ENCODE results near the gene ANGPTL1. TPM values are rescaled to one million over a fixed set of nuclear protein-coding genes. Genes with fewer than 3 reads are reported as not detected.
"Not testable (repeated sequence)": the region's sequence is repeated elsewhere in the genome, so short reads cannot be mapped to it uniquely, and the experiment has no call there.

The ANGPTL1 gene
- total RNA-seq, 1 experiment from 2014 or later = not detected

- DNase-seq (ENCODE audit: low read depth) = no peak
- in situ Hi-C loops (cut with HindIII; ENCODE audit: low pct_unique_long_range_greater_than_20kb, low sequenced_read_pairs) = no loop called here
These were observed 859 bp upstream of the ANGPTL1 start for GRCh38 chr1:178871551-178872320.

- in situ Hi-C loops (cut with HindIII; ENCODE audit: low pct_unique_long_range_greater_than_20kb, low sequenced_read_pairs) = no loop called here
- DNase-seq (ENCODE audit: low read depth) = no peak
These were observed 656 bp downstream of the ANGPTL1 start for GRCh38 chr1:178870221-178870620.

DNA sequence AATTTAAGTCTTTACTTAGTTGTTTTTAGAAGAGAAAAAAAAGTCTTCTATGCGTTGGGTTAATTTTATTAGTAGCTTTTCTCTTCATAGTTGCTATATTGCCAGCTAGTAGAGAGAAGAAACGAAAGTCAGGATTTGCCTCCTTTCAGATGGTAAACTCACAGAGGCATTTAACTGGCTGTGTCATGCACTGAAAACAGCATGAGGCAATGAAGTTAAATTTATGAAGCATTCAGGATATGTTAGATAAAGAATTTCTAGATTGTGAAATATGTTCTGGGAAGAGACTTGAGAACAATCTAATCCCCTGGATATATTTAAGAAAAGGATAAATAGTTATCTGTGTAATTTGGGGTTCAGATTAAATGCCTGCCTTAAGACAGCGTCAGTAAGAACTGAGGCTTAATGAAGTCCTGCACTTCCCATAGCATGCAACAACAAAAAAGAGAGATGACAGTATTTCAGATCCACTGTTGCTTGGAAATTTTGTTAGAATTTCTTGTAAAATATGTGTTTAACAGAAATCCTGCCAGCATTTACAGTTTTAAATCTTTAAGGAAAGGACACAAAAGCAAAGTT, 1.7 kb downstream of the ANGPTL1 start:
- DNase-seq (ENCODE audit: low read depth) = no peak

GRCh38 chr1:178868706-178869105, 2.2 kb downstream of the ANGPTL1 start:
- in situ Hi-C loops (cut with HindIII; ENCODE audit: low pct_unique_long_range_greater_than_20kb, low sequenced_read_pairs) = no loop called here
- DNase-seq (ENCODE audit: low read depth) = no peak

More for the DNA sequence above, 1.7 kb downstream of the ANGPTL1 start:
- in situ Hi-C loops (cut with HindIII; ENCODE audit: low pct_unique_long_range_greater_than_20kb, low sequenced_read_pairs) = no loop called here

- in situ Hi-C loops (cut with HindIII; ENCODE audit: low pct_unique_long_range_greater_than_20kb, low sequenced_read_pairs) = no loop called here
These were observed 3.2 kb downstream of the ANGPTL1 start for GRCh38 chr1:178867670-178868069.

GRCh38 chr1:178864326-178864725, 6.6 kb downstream of the ANGPTL1 start:
- no peak for DNase-seq (ENCODE audit: low read depth)
- in situ Hi-C loops (cut with HindIII; ENCODE audit: low pct_unique_long_range_greater_than_20kb, low sequenced_read_pairs) = no loop called here

More at GRCh38 chr1:178867670-178868069, 3.2 kb downstream of the ANGPTL1 start:
- no peak for DNase-seq (ENCODE audit: low read depth)

- DNase-seq (ENCODE audit: low read depth) = no peak
- in situ Hi-C loops (cut with HindIII; ENCODE audit: low pct_unique_long_range_greater_than_20kb, low sequenced_read_pairs) = no loop called here
These were observed 8.0 kb downstream of the ANGPTL1 start for GRCh38 chr1:178862864-178863263.

- in situ Hi-C loops (cut with HindIII; ENCODE audit: low pct_unique_long_range_greater_than_20kb, low sequenced_read_pairs) = no loop called here
- no peak for DNase-seq (ENCODE audit: low read depth)
These were observed 8.5 kb downstream of the ANGPTL1 start for GRCh38 chr1:178862416-178862815.

- DNase-seq (ENCODE audit: low read depth) = no peak
- in situ Hi-C loops (cut with HindIII; ENCODE audit: low pct_unique_long_range_greater_than_20kb, low sequenced_read_pairs) = no loop called here
These were observed 13.8 kb downstream of the ANGPTL1 start for GRCh38 chr1:178857126-178857525.

DNA sequence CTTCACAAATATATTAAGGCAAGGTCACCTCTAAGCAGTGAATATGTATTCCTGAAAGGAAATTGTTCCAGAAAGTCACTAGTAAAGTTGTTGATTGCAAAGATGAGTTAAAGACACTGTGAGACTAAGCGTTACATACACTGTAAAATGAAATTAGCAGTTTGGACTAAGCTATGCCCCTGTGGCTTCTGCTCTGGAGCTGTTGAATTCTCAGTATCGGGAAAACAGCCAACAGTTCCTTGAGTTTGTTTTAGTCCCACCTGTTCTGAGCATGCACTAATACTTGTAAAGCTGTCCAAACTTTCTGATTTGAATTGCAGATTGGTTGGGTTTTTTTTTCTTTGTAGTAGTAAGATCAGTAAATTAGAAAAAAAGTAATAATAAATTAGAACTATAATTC, 21.0 kb downstream of the ANGPTL1 start:
- in situ Hi-C loops (cut with HindIII; ENCODE audit: low pct_unique_long_range_greater_than_20kb, low sequenced_read_pairs) = no loop called here
- no peak for DNase-seq (ENCODE audit: low read depth)

- peak; percentile 2 for DNase-seq (ENCODE audit: low read depth)
- in situ Hi-C loops (cut with HindIII; ENCODE audit: low pct_unique_long_range_greater_than_20kb, low sequenced_read_pairs) = not testable (repeated sequence)
These were observed 23.0 kb downstream of the ANGPTL1 start for GRCh38 chr1:178847919-178848318.

DNA sequence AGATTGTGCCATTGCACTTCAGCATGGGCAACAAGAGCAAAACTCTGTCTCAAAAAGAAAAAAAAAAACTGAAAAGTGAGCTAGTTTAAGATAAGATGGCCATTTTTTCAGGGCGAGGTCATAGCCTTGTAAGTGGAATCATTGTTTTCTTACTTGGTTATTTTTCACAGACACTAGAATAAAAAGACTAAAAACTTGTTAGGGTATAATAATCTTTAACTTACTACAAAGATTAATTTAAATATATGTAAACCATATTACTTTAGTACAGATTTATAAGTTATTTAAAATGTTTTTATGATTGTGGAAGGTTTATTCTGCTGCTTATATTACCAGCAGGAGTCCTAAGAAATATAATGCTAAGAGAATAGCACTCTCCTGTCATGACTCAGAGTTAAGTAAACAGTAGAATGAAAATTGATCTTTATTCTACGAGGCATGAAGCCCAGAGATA, 23.5 kb downstream of the ANGPTL1 start:
- in situ Hi-C loops (cut with HindIII; ENCODE audit: low pct_unique_long_range_greater_than_20kb, low sequenced_read_pairs) = no loop called here
- DNase-seq (ENCODE audit: low read depth) = peak; percentile 45

DNA sequence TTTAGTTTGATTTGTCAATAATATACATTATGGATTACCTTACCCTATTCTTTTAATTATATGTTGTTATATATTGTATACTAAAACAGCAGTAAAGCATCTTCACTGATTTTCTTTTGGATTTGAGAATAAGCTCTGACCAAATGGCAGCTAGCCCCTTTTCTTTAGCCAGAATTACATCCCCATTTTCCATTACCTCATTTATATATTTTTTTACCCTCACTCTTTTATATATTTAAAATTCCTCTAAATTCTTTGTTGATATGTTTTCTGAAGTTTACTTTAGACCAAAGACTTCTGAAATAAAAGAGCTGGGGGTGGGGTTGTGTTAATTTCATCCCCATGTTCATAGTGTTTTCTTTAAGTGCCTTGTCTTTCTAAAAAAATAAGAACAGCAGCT, 24.6 kb downstream of the ANGPTL1 start:
- no peak for DNase-seq (ENCODE audit: low read depth)
- in situ Hi-C loops (cut with HindIII; ENCODE audit: low pct_unique_long_range_greater_than_20kb, low sequenced_read_pairs) = no loop called here

DNA sequence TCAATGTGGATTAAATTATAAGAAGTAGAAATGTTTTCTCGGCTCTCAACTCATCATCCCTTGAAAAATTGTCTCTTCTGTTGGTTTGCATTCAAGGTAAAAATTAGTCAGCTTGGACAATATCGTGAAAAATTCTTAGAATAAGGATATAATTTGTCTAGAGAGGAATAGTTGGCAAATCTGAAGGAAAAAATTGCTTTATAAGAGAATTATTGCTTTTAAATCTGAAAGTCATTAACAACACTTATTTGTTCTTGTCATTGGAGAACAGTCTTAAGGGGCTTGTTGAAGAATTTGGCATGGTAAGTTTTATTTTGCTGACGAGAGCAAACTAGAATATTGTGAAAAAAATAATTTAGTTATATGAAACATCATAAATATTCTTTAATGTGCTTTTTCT, 26.4 kb downstream of the ANGPTL1 start:
- in situ Hi-C loops (cut with HindIII; ENCODE audit: low pct_unique_long_range_greater_than_20kb, low sequenced_read_pairs) = no loop called here

GRCh38 chr1:178825167-178825566, 45.7 kb downstream of the ANGPTL1 start:
- in situ Hi-C loops (cut with HindIII; ENCODE audit: low pct_unique_long_range_greater_than_20kb, low sequenced_read_pairs) = no loop called here

More for the DNA sequence above, 26.4 kb downstream of the ANGPTL1 start:
- no peak for DNase-seq (ENCODE audit: low read depth)

DNA sequence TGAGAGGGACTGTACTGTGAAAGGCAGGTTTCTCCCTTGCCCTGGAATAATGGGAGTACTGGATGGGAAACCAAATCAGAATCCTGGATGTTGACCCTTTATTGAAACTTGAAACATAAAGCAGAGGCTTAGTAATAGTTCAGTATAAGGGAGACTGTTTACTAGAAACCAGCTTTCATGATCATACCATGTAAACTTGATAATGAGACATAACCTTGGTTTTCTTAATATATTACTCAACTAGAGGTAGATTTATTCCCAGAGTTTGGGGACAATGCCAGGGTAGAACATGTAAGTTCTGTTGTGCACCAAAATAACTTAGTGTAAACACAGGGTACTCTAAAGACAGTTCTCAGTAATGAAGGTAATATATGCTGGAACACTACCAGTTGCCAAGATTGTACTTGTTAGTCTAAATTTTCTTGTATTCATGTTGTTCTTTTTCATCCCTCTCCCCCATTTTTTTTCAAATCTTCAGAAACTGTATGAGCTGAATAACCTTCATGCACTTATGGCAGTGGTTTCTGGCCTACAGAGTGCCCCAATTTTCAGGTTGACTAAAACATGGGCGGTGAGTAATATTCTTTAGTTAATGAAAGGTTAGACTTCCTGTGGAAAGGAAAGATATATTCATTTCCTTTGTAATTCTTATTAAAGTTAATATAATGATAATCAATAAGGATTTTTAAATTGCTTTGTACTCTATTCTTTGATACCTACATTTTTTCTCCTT, 49.6 kb downstream of the ANGPTL1 start:
- in situ Hi-C loops (cut with HindIII; ENCODE audit: low pct_unique_long_range_greater_than_20kb, low sequenced_read_pairs) = no loop called here
- no peak for DNase-seq (ENCODE audit: low read depth)

More at GRCh38 chr1:178825167-178825566, 45.7 kb downstream of the ANGPTL1 start:
- no peak for DNase-seq (ENCODE audit: low read depth)

- DNase-seq (ENCODE audit: low read depth) = no peak
- in situ Hi-C loops (cut with HindIII; ENCODE audit: low pct_unique_long_range_greater_than_20kb, low sequenced_read_pairs) = no loop called here
These were observed 51.8 kb downstream of the ANGPTL1 start for GRCh38 chr1:178819123-178819522.

DNA sequence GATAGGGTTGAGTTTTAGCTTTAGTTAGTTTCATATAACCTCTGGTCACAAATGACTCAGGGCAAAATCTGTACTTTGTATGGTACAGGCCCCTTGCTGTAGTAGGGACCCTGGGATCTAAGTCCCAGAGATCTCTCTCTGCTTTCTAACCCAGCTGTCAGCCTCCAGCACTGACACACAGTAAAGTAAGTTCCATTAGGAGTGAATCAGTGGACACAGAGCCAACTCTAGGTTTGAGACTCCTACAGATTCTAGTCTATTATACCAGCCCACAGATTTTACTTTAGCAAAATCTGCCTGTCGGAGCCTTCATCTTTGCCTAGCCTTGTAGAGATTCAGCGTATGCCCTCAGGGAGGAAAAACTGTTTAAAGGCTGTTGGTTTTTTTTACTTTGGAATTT, 52.5 kb downstream of the ANGPTL1 start:
- in situ Hi-C loops (cut with HindIII; ENCODE audit: low pct_unique_long_range_greater_than_20kb, low sequenced_read_pairs) = no loop called here
- DNase-seq (ENCODE audit: low read depth) = no peak

DNA sequence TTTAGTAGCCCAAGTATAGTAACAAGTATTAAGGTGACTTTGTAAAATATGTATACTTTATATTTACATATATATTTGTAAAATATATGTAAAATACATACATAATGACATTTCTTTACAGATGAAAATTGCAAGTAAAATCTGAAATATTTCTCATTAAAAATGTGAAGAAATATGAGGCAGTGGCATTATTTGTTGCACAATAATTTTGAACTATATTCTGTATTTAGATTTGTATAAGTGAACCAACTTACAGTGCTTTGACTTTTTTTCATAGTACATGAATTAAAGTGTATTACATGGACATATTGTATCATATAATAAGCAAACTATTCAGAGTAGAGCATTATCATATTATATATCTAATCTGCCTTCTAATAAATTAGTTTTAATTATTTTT, 60.3 kb downstream of the ANGPTL1 start:
- no peak for DNase-seq (ENCODE audit: low read depth)
- in situ Hi-C loops (cut with HindIII; ENCODE audit: low pct_unique_long_range_greater_than_20kb, low sequenced_read_pairs) = no loop called here
